ENCODE data around the gene GLP2R. TPM values are rescaled to one million over a fixed set of nuclear protein-coding genes. Genes with fewer than 3 reads are reported as not detected.

Gene GLP2R
- total RNA-seq, 1 donor from 2014 or later, result not detected

DNA sequence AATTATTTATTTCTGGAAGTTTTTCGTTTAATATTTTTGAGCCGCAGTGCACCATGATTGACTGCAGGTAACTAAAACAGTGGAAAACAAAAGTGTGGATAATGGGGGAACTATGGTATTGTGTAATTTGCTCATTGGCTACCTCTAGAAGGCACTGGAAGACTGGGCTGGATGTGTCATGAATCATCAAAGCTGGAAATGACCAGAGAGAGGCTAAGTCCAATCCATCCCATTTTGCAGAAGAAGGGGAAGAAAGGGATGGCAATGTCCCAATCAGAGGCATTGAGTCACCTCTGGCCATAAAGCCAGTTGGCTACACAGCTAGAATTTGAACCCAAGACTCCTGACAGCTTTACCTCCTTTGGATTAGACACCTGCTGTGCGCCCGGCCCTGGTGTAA, 29.3 kb downstream of the GLP2R start:
- TF ChIP-seq, protein P1, sequence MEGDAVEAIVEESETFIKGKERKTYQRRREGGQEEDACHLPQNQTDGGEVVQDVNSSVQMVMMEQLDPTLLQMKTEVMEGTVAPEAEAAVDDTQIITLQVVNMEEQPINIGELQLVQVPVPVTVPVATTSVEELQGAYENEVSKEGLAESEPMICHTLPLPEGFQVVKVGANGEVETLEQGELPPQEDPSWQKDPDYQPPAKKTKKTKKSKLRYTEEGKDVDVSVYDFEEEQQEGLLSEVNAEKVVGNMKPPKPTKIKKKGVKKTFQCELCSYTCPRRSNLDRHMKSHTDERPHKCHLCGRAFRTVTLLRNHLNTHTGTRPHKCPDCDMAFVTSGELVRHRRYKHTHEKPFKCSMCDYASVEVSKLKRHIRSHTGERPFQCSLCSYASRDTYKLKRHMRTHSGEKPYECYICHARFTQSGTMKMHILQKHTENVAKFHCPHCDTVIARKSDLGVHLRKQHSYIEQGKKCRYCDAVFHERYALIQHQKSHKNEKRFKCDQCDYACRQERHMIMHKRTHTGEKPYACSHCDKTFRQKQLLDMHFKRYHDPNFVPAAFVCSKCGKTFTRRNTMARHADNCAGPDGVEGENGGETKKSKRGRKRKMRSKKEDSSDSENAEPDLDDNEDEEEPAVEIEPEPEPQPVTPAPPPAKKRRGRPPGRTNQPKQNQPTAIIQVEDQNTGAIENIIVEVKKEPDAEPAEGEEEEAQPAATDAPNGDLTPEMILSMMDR (conservative IDR thresholded peaks at IDR 0.05), result no peak
- H3K27ac Mint-ChIP-seq (ENCODE audit: unreplicated experiment), result no peak overlapping the region
- no peak for DNase-seq (ENCODE audit: low read depth, low spot score)
- peaks cover 10% of the 10 kb centered on the region for H3K9me3 Mint-ChIP-seq
- no peaks in the 10 kb centered on the region for H3K4me1 Mint-ChIP-seq
- H3K36me3 Mint-ChIP-seq (ENCODE audit: low read depth), result no peaks in the 10 kb centered on the region
- peaks cover 5% of the 10 kb centered on the region for H3K27me3 Mint-ChIP-seq (ENCODE audit: low read depth)
- H3K4me3 Mint-ChIP-seq, result no peak overlapping the region

DNA sequence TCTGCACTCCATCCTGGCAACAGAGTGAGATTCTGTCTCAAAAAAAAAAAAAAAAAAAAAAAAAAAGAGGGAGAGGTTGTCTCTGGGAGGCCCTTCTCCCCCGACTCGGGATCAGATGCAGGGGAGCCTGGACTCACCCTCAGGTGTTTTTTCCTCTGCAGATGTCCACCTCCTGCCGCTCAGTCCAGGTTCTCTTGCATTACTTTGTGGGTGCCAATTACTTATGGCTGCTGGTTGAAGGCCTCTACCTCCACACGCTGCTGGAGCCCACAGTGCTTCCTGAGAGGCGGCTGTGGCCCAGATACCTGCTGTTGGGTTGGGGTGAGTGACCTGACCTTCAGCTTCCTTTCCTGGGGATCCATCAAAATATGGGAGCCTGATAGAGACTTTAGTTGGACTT, 34.1 kb downstream of the GLP2R start:
- Mint-ChIP-seq H3K4me3 (no peak overlapping the region), H3K27me3 (ENCODE audit: low read depth) (peaks cover 9% of the 10 kb centered on the region), H3K36me3 (ENCODE audit: low read depth) (no peaks in the 10 kb centered on the region), H3K27ac (ENCODE audit: unreplicated experiment) (no peak overlapping the region), H3K9me3 (peaks cover 7% of the 10 kb centered on the region), H3K4me1 (no peaks in the 10 kb centered on the region)
- no peak for DNase-seq (ENCODE audit: low read depth, low spot score)
- TF ChIP-seq, protein P1 (conservative IDR thresholded peaks at IDR 0.05), result no peak

DNA sequence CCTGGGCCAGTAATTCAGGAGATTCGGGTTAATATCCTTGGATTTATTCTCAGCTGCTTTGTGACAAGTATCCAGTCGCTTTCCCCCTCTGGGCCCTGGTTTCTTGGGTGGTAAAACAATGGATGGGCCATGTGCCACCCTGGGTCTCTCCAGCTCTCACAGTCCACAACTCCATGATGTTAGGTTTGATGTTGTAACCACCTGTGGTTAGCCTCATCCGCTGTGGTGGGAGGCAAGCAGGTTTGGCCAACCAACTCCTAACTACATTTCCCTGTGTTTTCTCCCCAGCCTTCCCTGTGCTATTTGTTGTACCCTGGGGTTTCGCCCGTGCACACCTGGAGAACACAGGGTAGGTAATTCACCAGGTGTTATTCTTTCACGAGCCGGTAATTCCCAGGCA, 35.1 kb downstream of the GLP2R start:
- Mint-ChIP-seq H3K4me3 (no peak overlapping the region), H3K27me3 (ENCODE audit: low read depth) (peaks cover 9% of the 10 kb centered on the region), H3K9me3 (peaks cover 13% of the 10 kb centered on the region), H3K36me3 (ENCODE audit: low read depth) (peaks cover 4% of the 10 kb centered on the region), H3K4me1 (no peaks in the 10 kb centered on the region), H3K27ac (ENCODE audit: unreplicated experiment) (no peak overlapping the region)
- TF ChIP-seq, protein P1 (conservative IDR thresholded peaks at IDR 0.05), result no peak
- DNase-seq (ENCODE audit: low read depth, low spot score), result no peak

DNA sequence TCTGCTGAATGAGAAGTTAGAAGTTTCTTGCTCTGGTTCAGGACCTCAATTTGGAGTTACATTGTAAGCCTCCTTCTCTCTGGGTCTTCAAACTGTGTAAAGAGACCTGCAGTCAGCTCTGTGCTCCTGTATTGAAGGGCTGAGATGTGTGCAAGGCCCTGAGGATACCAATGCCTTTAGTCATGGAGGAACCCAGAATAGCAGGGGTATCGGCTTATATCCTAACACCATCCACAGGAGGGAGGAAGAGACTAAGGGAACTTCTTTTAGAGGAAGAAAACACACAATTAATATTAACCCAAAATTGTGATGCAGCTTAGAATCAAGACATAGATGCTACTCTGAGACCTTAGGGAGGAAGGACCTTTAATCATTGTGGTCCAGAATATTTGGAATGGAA, 36.5 kb downstream of the GLP2R start:
- DNase-seq (ENCODE audit: low read depth, low spot score), result no peak
- H3K27me3 Mint-ChIP-seq (ENCODE audit: low read depth), result peaks cover 9% of the 10 kb centered on the region
- peaks cover 19% of the 10 kb centered on the region for H3K9me3 Mint-ChIP-seq
- TF ChIP-seq, protein P1 (conservative IDR thresholded peaks at IDR 0.05), result no peak
- peaks cover 4% of the 10 kb centered on the region for H3K36me3 Mint-ChIP-seq (ENCODE audit: low read depth)
- no peak overlapping the region for H3K27ac Mint-ChIP-seq (ENCODE audit: unreplicated experiment)
- H3K4me3 Mint-ChIP-seq, result no peak overlapping the region
- H3K4me1 Mint-ChIP-seq, result no peaks in the 10 kb centered on the region

DNA sequence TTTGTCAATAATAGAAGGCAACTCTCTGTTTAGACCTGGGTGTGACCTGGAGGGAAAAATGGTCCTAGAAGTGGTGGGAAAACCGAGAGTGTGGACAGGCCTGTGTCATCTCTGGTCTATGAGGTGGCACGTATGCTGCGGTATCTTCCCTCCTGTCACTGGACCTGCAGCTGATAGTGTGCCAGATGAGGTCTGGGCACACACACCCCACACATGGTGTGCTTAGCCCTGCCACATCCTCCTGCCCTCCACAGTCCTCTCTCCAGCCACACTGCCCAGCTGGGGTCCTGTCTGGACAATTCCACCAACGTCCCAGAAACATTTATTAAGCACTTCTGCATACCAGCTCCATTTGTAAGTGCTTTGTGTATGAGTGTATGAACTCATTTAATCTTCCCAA, 37.2 kb downstream of the GLP2R start:
- Mint-ChIP-seq H3K9me3 (peaks cover 22% of the 10 kb centered on the region), H3K4me3 (no peak overlapping the region), H3K27ac (ENCODE audit: unreplicated experiment) (peak overlapping the region; percentile 51), H3K27me3 (ENCODE audit: low read depth) (peaks cover 9% of the 10 kb centered on the region), H3K36me3 (ENCODE audit: low read depth) (peaks cover 4% of the 10 kb centered on the region), H3K4me1 (peaks cover 2% of the 10 kb centered on the region)
- TF ChIP-seq, protein P1 (conservative IDR thresholded peaks at IDR 0.05), result no peak
- no peak for DNase-seq (ENCODE audit: low read depth, low spot score)

DNA sequence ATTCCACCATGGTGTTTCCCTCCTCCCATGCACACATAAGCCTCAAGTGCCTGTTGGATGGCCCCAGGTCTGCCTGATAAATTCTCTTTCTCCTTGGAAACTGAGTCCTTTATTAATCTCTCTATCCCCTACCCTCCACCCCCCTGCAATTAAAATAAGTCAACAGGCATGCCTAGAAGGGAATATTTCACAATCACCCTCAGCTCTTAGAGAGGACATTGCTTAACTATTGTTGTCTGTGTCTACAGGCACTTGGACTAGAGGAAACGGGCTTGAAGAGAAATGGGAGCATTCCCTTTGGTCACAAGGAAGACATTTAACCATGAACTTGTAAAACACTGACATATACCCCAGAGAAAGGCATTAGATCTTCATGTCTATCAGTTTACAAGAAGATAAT, 39.9 kb downstream of the GLP2R start:
- H3K4me3 Mint-ChIP-seq, result no peak overlapping the region
- no peak overlapping the region for H3K27ac Mint-ChIP-seq (ENCODE audit: unreplicated experiment)
- H3K9me3 Mint-ChIP-seq, result peaks cover 24% of the 10 kb centered on the region
- peaks cover 9% of the 10 kb centered on the region for H3K27me3 Mint-ChIP-seq (ENCODE audit: low read depth)
- TF ChIP-seq, protein P1 (conservative IDR thresholded peaks at IDR 0.05), result no peak
- peaks cover 17% of the 10 kb centered on the region for H3K4me1 Mint-ChIP-seq
- DNase-seq (ENCODE audit: low read depth, low spot score), result no peak
- peaks cover 4% of the 10 kb centered on the region for H3K36me3 Mint-ChIP-seq (ENCODE audit: low read depth)
